ENCODE measurements around the gene PROM1. TPM values are rescaled to one million over a fixed set of nuclear protein-coding genes. Genes with fewer than 3 reads are reported as not detected.

PROM1 gene
- total and polyA plus RNA-seq, 9 of the 15 experiments (the other 6 are each of a cell fraction or from before 2014, with no cell fraction given) = 0.05 TPM; not detected in 8

GRCh38 chr4:15929540-15929939 lies 154.3 kb downstream of the PROM1 start:
- TF ChIP-seq E2F4 (CRISPR knock-in tag; IDR thresholded peaks at IDR 0.05; ENCODE audit: low read depth) (no peak), NBN (IDR thresholded peaks at IDR 0.05; ENCODE audit: low read depth) (no peak), ZNF3 (CRISPR knock-in tag; IDR thresholded peaks at IDR 0.05) (no peak), JUND (IDR thresholded peaks at IDR 0.05; ENCODE audit: borderline replicate concordance, low read depth, low read length) (no peak), JUND (tag; IDR thresholded peaks at IDR 0.05; ENCODE audit: borderline replicate concordance, low read depth, low read length) (no peak)
- Histone ChIP-seq H3K4me2 (ENCODE audit: insufficient read depth, low read length) (no peak overlapping the region), H4K20me1 (replicated peaks; ENCODE audit: control insufficient read depth, insufficient read depth, low read length) (no peaks in the 10 kb centered on the region), H3K9me1 (ENCODE audit: control insufficient read depth, insufficient read depth, low read length) (no peaks in the 10 kb centered on the region), H3K36me3 (ENCODE audit: control insufficient read depth, insufficient read depth, low read length) (no peaks in the 10 kb centered on the region), H2AFZ (ENCODE audit: low read depth, low read length) (no peak overlapping the region), H3K4me3 (no peak overlapping the region), H3K27me3 (ENCODE audit: control insufficient read depth in 2 of 2, insufficient read depth in 2 of 2, low read length in 2 of 2) (peaks cover 2 to 17% of the 10 kb centered on the region in 2 experiments; a peak in 4 of 5 replicates), H3K9ac (ENCODE audit: insufficient read depth in 1 of 2, low read depth in 2 of 2, low read length in 2 of 2) (no peak overlapping the region), H3K4me1 (replicated peaks in 1 of 2; ENCODE audit: control insufficient read depth in 2 of 2, insufficient read depth in 2 of 2, low read length in 2 of 2) (no peaks in the 10 kb centered on the region), H3K79me2 (ENCODE audit: control insufficient read depth, insufficient read depth, low read length) (no peaks in the 10 kb centered on the region), H3K27ac (ENCODE audit: extremely low read depth, low read depth, low read length) (no peak overlapping the region), H3K9me3 (replicated peaks; ENCODE audit: control insufficient read depth, insufficient read depth, low read depth, low read length) (no peaks in the 10 kb centered on the region)
- no peak for DNase-seq (ENCODE audit: extremely low read depth in 1 of 4, low spot score in 3 of 4)
- in situ Hi-C loops (cut with MboI) = no loop called here
- ChIA-PET CTCF (ENCODE audit: low intra/inter-chr PET ratio) (no interaction called here), POLR2A (no interaction called here)
- intact Hi-C loops (cut with micrococcal nuclease) = no loop called here
- ATAC-seq = no peak
- 0% methylated on average over 3 of the region's 3 CpGs for WGBS (ENCODE audit: insufficient coverage, low coverage, missing lambda C conversion rate)
- no TSS peak for BruUV-seq (replicated peaks)
- FAIRE-seq = no peak

GRCh38 chr4:15928883-15929282 lies 154.9 kb downstream of the PROM1 start:
- ChIA-PET CTCF (ENCODE audit: low intra/inter-chr PET ratio) (no interaction called here), POLR2A (interaction anchor here (0.6 kb wide), 1 partner anchor 74 kb away, joined by 3 read pairs; no protein-coding TSS in a partner anchor)
- Histone ChIP-seq H3K4me3 (no peak overlapping the region), H3K4me1 (replicated peaks in 1 of 2; ENCODE audit: control insufficient read depth in 2 of 2, insufficient read depth in 2 of 2, low read length in 2 of 2) (no peaks in the 10 kb centered on the region), H3K4me2 (ENCODE audit: insufficient read depth, low read length) (no peak overlapping the region), H3K9me1 (ENCODE audit: control insufficient read depth, insufficient read depth, low read length) (no peaks in the 10 kb centered on the region), H3K36me3 (ENCODE audit: control insufficient read depth, insufficient read depth, low read length) (no peaks in the 10 kb centered on the region), H4K20me1 (replicated peaks; ENCODE audit: control insufficient read depth, insufficient read depth, low read length) (no peaks in the 10 kb centered on the region), H3K79me2 (ENCODE audit: control insufficient read depth, insufficient read depth, low read length) (no peaks in the 10 kb centered on the region), H3K27me3 (ENCODE audit: control insufficient read depth in 2 of 2, insufficient read depth in 2 of 2, low read length in 2 of 2) (peaks cover 2 to 24% of the 10 kb centered on the region in 2 experiments; a peak in 4 of 5 replicates), H3K9me3 (replicated peaks; ENCODE audit: control insufficient read depth, insufficient read depth, low read depth, low read length) (no peaks in the 10 kb centered on the region), H3K27ac (ENCODE audit: extremely low read depth, low read depth, low read length) (no peak overlapping the region), H3K9ac (ENCODE audit: insufficient read depth in 1 of 2, low read depth in 2 of 2, low read length in 2 of 2) (no peak overlapping the region), H2AFZ (ENCODE audit: low read depth, low read length) (no peak overlapping the region)
- ATAC-seq = no peak
- no peak for FAIRE-seq
- no TSS peak for BruUV-seq (replicated peaks)
- 0% methylated on average over 5 of the region's 5 CpGs for WGBS (ENCODE audit: insufficient coverage, low coverage, missing lambda C conversion rate)
- in situ Hi-C loops (cut with MboI) = no loop called here
- intact Hi-C loops (cut with micrococcal nuclease) = no loop called here
- no peak for DNase-seq (ENCODE audit: extremely low read depth in 1 of 4, low spot score in 3 of 4)
- no peak for TF ChIP-seq HOMEZ (CRISPR knock-in tag; IDR thresholded peaks at IDR 0.05)
- no peak for TF ChIP-seq ETV5 (CRISPR knock-in tag; IDR thresholded peaks at IDR 0.05; ENCODE audit: low read depth)
- no peak for TF ChIP-seq COPS2 (conservative IDR thresholded peaks at IDR 0.05)
- TF ChIP-seq GATAD2A (IDR thresholded peaks at IDR 0.05) = no peak
- TF ChIP-seq HCFC1 (IDR thresholded peaks at IDR 0.05; ENCODE audit: low read depth, low read length) = no peak
- no peak for TF ChIP-seq CLOCK (CRISPR knock-in tag; IDR thresholded peaks at IDR 0.05; ENCODE audit: borderline replicate concordance)

All from K562 (cell line).